Non-pigmented ciliary epithelial cell (primary cell): Measurements from ENCODE around the gene ZNF385B.

Source experiments
- DNase-seq: peaks from one replicate; pipeline ENCODE4 v3.0.0-alpha.2; 2010; ENCODE audit warnings: low read depth

The ZNF385B gene

GRCh38 chr2:179745635-179746256 lies 115.7 kb downstream of the ZNF385B start:
- DNase-seq = no peak

DNA sequence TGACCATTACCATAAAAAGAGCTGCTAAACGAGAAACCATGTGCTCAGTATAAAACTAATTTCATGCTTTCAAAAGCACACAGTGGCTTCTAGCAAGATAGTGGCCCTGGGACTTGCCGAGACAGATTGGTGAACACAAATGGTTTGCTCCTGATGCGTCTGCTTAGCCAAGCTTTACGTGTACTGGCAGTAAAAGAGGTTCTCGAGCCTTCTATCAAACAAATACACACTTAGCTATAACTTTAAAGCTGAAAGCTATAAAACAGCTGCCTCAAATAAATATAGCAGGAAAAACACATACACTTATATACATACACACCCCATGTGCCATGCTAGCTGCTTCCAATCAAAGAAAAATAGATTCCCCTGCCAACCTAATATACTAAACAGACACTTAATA lies 117.0 kb downstream of the ZNF385B start:
- no peak for DNase-seq

DNA sequence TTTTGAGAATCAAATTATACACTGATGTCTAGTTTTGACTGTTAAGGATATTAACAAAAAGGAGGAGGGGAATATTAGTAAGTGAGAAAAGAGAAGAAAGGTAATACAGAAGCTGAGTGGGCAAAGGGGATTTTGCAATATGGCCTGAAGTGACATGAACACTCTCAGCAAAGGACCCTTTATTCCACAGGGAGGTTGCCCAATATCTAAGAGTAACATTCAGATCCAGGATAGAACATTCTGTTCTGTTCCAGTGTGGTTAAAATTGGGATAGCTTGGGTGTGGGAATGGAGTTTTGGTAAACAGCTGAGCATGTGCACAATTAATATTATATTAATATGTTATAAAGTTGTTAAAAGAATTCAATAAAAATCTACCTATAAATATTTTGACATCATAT lies 120.1 kb downstream of the ZNF385B start:
- DNase-seq = no peak

GRCh38 chr2:179729966-179730365 lies 131.4 kb downstream of the ZNF385B start:
- no peak for DNase-seq

GRCh38 chr2:179726461-179727180 lies 134.8 kb downstream of the ZNF385B start:
- DNase-seq = no peak

DNA sequence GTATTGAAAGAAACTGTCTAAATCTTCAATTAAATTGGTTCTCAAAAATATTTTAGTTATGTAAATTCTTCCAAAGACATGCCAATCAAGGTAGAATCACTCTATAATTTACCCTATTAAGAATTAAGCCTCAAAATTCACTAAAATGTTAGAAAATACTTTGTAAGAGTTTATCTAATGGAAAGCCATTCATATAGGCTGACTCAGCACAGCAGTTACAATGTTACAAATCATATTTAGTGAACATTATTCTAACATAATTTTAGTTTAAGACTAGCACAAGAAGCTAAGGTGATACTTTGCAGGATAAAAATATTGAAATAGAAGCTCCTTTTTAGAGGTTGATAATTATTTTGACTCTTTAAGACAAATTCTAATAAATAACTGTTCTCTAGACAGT lies 137.0 kb downstream of the ZNF385B start:
- no peak for DNase-seq

GRCh38 chr2:179720173-179720772 lies 141.1 kb downstream of the ZNF385B start:
- no peak for DNase-seq

- no peak for DNase-seq
Measured at GRCh38 chr2:179715871-179716270, 145.5 kb downstream of the ZNF385B start.

GRCh38 chr2:179715196-179715595 lies 146.2 kb downstream of the ZNF385B start:
- DNase-seq = no peak

GRCh38 chr2:179712825-179713224 lies 148.6 kb downstream of the ZNF385B start:
- DNase-seq = no peak

DNA sequence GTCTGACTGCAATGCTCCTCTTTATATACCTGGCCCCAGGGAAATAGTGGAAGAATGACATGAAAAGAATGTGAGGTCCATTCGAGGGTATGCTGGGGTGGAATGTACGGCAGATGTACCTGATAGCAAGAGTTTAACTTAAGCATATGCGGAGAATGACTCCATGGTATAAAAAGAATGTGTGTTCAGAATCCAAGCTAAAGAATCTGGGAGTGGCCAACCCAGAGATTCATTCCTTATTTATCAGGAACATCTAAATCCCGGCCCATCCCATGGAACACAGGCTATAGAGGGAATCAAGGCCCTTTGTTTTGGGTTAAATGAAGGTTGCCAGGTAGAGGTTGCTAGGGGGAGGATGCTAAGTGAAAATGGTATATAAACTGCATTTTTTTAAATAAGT lies 150.0 kb downstream of the ZNF385B start:
- DNase-seq = no peak

- DNase-seq = no peak
Measured at GRCh38 chr2:179703702-179704101, 157.7 kb downstream of the ZNF385B start.

- no peak for DNase-seq
Measured at GRCh38 chr2:179702912-179703311, 158.5 kb downstream of the ZNF385B start.

DNA sequence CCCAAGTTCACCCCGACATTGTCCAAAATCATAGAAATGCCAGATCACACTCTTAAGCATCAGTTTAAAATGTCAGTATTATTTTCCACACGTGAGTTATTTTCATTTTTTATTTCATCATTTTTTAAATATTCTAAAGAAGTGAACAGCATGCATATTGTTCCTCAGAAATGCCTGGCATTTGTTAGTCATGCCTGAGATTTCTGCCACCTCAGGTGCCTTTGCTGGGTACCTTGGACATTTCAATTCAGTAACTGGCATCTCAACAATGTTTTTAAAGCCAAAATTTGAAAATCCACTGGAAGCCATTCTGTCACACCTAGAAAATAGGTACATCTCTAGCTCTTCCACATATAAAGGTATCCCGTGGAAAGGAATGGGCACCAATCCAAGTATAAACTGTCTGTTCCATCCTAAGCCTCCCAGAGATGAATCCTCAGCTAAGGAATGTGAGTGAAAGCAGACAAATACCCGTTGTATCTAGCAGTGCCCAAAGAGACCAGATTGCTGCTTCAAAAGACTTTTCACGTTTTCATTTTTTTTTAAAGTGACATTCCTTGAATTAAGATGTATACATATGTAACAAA lies 159.8 kb downstream of the ZNF385B start:
- no peak for DNase-seq

DNA sequence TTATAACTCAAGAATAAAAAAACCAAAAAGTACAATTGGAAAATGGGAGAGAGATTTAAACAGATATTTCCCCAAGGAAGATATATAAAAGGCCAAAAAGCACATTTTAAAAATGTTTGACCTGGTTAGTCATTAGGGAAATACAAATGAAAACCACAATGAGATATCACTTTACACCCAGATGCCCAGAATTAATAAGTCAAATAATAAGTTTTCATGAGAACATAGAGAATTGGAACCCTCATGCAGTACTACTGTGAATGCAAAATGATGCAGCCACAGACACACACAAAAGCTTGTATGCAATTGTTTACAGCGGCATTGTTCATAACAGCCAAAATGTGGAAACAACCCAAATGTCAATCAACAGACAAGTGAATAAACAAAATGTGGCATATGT lies 165.9 kb downstream of the ZNF385B start:
- no peak for DNase-seq

- no peak for DNase-seq
Measured at GRCh38 chr2:179694963-179695362, 166.4 kb downstream of the ZNF385B start.

GRCh38 chr2:179692610-179693009 lies 168.8 kb downstream of the ZNF385B start:
- no peak for DNase-seq

GRCh38 chr2:179692043-179692442 lies 169.4 kb downstream of the ZNF385B start:
- no peak for DNase-seq

DNA sequence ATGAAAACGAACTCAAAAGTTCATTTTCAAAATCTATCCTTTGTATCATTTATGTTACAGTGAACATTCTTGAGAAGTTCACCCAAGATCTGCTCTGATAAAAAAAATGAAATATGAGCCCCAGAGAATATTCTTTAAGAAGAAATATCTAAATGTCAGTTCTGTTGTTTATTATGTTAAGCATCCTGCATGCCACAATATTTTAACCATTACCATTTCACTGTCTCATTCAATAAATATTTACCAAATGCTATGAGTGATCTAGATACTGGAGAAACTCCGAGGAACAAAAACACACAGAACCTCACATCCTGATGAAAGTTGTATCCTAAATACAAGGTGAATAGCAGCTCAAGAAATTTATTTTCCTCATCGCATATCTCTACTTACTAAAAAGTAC lies 170.2 kb downstream of the ZNF385B start:
- DNase-seq = no peak

DNA sequence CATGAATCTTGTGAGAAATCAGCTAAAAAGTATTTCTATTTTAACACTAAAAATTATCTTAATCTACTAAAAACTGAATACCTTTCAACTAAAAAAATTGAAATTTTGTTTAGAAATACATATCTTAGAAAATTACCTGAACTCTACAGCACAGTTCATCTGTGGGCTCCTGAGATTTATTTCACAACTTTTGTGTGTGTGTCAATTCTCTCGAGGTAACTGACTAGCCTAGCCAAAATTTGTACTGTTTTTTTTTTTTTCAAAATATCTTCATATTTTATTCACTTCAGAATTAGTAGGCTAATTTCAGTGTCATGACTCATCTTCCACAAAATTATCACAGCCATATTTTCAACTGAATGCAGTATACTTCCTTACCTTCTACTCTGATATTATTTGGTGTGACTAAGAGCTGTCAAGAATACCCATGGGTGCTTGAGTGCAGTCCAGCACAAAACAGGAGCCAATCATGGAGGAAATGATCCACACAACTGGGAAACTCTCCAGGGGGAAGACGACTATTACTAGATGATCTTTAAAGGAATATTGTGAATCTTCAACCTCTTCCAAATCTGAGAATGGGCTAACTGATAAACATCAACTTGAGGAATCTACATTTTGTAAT lies 174.6 kb downstream of the ZNF385B start:
- DNase-seq = no peak

GRCh38 chr2:179686069-179686468 lies 175.3 kb downstream of the ZNF385B start:
- no peak for DNase-seq

DNA sequence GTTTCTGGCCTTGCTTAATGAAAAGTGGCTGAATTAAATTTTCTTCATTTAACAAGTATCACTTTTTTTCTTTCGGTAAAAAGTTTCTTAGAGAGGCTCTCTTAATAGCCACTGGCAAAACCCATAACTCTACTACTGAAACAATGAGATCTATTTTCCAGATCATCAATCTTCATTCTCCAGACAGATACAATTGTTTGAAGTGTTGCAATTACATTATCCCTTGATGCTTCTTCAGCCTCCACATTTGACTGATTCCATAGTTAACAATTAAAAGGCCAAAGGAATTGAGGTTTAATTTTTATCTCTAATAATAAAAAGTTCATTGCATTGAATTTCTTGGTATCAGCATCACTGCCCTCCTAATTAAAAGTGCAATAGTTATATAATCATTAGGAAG lies 176.3 kb downstream of the ZNF385B start:
- no peak for DNase-seq

DNA sequence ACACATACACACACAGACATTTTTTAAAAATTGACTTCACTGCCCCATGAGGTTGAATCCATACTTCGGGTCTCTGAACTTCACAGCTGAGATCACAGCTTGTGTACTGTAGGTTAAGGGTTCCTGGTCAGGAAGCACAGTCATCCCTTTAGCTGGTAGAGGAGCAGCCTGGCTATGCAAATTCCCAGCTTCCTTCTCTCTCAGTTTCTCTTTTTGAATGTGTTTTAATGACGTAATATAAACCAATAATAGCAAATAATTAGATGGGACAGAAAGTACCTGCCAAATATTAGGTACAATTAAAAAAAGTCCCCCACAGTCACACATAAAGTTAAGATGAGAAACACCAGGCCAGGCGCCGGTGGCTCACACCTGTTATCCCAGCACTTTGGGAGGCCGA lies 178.7 kb downstream of the ZNF385B start:
- no peak for DNase-seq
